Stimulated activated CD8-positive, alpha-beta memory T cell treated with anti-CD3 and anti-CD28 coated beads, Interleukin-7, amount 100 ng/mL, for 48 hours (primary cell): ENCODE results near the gene BABAM1.

Source experiments
- DNase-seq, 2 donors: peaks; one replicate each; pipeline ENCODE4 v3.0.0-alpha.2; 2020; ENCODE audit warnings: low read depth in 1 of 2; ENCODE audit errors: extremely low read depth in 1 of 2

Gene BABAM1

GRCh38 chr19:17300992-17301619 is 33.9 kb downstream of the BABAM1 start:
- DNase-seq = no peak

DNA sequence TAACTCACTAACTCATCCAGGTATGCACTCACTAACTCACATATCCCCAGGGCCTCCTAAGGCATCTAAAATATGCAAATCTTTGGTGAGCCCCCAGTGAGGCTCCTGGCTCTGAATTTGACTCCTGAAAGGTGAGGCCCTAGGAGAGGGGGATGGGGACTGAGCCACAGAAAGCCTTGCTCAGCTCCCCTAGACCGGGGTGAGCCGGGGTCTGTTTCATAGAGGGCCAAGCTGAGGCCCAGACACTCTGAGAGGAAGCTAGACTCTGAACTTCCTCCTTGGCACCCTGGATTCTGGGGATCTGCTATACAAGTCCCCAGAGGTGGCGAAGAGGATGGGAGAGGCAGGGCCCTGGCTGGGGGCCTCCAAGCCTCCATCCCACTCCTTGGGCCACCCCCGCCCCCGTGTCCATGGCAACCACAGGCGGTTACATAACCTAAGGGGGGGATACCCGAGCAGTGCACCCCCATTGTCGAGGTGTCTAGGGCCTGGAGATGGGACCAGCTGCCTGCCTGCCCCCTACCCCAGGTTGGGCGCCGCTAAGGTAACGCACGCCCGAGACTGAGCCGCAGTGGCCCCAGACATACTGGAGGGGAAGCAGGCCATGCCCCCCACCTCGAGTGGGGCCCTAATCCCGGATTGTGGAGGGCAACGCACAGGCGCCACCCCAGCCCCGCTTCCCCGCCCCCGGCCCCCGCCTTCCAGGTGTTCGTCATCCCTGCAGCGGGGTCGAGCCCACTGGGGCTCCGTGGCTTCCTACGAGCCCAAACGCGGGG is 35.3 kb downstream of the BABAM1 start:
- no peak for DNase-seq

DNA sequence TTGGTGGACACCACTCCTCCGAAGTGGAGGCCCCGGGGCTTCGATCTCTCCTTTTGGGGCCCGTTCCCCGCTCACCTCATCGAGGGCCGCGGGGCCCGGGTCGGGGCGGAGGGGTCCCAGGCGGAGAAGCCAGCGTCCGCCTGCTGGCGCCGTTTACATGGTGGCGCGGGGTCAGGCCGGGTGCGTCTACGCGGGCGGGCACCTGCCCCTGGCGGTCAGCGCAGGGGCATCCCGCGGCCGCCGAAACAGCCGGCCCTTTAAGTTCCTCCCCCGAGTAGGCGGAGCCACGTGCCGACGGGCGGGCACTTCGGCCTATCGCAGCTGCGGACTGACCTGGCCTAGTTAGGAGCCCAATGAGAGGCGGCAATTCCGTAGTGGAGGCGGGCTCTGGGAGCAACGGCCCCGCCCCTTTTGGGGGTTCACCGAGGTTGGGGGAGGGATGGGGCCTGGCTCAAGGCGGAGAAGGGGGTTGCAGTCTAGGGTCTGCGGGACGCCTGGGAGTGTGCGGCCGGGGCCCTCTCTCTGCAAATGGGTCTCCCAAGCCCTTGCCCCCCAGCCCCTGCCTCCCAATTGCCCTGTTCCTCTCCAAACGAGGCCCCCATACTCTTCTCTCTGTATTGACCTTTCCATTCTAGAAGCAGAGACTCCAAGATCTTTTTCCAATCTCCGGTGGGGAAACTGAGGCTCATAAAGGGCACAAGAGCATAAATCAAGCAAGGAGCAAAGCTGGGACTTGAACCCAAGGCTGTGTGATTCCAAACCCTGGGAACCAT is 36.1 kb downstream of the BABAM1 start, which contains the start of gene ABHD8:
ABHD8 (minus strand) TSS at position 259 of the 773 bp plus-strand sequence. CDS start 1,809 bp downstream, outside the sequence.
- DNase-seq = peak; percentile 80 to 93

DNA sequence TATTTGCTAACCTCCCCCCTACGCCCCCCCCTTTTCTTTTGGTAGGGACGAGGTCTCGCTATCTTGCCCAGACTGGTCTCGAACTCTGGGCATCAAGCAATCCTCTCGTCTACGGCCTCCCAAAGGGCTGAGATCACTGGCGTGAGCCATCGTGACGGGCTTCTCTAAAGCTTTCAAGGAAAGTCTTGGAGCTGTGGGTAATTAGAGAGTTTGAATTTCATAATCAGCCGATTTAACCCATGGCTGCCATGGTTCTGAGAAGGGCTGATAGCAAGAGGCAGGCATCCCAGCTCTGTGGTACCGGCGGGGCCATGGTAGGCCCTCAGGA is 36.7 kb downstream of the BABAM1 start:
- DNase-seq = no peak

DNA sequence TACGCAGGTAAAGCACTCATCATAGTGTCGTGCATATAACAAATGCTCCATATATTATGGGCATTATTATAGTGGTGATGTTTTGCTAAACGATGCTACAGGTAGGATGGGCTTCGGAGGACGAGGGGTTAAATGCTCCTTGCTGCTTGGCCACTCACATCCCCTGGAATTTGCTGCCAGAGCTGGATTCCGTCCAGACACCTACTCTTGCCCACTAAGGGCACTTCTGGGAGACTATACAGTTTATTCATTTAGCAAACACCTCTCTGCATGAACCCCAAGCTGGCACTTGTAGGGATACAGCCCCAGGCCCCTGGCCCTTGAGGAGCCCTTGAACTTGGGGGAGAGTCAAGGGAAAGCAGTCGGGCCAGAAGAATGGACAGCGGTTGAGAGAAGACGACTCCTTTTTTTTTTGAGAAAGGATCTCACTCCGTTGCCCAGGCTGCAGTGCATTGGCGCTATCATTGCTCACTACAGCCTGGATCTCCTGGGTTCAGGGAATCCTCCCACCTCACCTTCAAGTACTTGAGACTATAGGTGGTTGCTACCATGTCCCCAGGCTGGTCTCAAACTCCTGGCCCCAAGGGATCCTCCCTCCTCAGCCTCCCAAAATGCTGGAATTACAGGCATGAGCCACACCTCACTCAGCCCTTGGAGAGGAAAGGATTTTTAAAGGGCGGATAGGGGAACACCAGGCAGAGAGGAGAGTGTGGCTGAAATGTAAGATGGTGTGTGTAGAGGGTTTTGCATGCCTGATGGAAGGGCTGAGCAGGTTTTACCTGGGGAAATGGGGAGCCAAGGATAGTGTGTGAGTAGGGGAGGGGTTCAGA is 37.4 kb downstream of the BABAM1 start:
- no peak for DNase-seq

DNA sequence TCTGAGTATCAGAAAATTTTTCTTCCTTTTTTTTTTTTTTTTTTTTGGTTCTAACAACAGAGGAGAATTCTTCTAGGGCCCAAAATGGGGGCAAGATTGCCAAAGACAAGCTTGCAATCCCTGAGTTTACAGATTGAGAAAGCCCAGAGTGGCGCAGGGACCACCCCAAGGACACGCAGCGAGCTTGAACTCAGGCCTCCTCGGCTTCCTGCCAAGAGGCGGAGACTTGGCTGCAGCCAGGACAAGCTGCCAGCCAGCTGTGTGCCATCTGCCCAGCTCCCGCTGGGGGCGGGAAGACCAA is 37.9 kb downstream of the BABAM1 start:
- no peak for DNase-seq

DNA sequence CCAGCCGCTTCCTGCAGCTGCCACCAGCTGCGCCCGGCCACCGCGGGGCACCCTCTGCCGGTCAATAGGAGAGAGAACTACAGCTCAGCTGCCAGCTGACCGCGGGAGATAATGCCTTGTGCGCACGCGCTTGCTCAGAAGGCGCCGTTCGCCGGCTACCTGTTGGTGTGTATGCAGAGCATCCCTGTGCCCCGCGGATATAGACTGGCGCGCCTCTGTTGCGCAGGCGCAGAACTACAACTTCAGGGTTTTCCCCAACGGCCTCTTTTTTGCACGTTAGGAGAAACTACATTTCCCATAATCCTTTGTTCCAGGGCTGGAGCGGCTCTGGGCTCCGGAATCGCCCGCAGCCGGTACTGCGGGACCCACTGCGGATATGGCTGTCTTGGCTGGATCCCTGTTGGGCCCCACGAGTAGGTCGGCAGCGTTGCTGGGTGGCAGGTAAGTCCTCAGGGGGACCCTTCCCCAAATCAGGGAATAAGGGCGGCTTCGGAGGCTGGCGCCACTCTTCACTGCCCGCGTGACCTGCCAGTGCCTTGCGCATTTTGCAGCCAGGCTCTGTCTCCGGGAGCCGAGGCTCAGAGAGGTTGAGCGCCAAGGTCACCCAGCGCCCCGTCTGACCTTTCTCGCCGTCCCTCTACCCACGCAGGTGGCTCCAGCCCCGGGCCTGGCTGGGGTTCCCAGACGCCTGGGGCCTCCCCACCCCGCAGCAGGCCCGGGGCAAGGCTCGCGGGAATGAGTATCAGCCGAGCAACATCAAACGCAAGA is 38.5 kb downstream of the BABAM1 start, which contains the start of gene MRPL34:
MRPL34 (plus strand) TSS at position 356 of the 768 bp plus-strand sequence; CDS start at position 377, 21 bp downstream.
- DNase-seq = peak; percentile 93 to 96

- no peak for DNase-seq
Observed at GRCh38 chr19:17306285-17306714, 39.1 kb downstream of the BABAM1 start.

GRCh38 chr19:17307876-17308377 is 40.7 kb downstream of the BABAM1 start:
- DNase-seq = no peak

- peak; percentile 96 to 100 for DNase-seq
Observed at GRCh38 chr19:17309198-17309964, 42.1 kb downstream of the BABAM1 start, which contains the start of gene DDA1. TSS of gene DDA1 (plus strand) at chr19:17309563. CDS start at chr19:17309655, 92 bp downstream.

- DNase-seq = no peak
Observed at GRCh38 chr19:17309965-17310461, 42.8 kb downstream of the BABAM1 start.

DNA sequence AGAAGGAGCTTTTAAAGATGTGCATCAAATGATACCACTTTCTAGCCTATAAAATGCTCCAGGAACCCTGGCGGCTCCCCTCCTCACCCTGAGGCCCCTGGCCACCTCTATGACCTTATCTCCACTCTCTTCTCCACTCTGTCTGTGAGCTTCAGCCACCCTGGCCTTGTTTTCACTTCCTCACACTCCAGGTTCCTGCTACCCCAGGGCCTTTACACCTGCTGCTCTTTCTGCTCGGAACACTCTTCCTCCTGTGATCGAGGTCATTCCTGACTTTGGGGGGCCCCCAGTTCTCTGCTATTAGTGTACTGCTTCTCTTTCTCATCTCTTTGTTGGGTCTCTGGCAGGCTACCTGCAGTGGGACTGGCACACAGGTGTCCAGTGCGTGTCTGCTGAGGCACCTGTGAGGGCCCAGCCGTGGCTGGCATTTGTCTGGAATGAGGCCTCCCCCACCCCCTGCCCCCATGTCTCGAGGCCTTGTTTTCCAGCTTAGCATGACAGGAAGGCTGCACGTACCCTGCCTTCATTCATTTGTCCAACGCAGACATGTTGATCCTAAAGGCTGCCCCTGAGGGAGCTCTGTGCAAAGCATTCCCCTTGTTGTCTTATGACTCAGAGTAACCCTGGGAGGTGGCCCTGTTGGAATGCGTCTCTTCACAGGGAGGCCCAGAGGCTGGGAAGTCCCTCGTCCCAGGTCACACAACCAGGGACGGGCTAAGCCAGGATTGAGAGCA is 44.4 kb downstream of the BABAM1 start:
- DNase-seq = no peak

- DNase-seq = no peak
Observed at GRCh38 chr19:17312189-17313113, 45.2 kb downstream of the BABAM1 start.

DNA sequence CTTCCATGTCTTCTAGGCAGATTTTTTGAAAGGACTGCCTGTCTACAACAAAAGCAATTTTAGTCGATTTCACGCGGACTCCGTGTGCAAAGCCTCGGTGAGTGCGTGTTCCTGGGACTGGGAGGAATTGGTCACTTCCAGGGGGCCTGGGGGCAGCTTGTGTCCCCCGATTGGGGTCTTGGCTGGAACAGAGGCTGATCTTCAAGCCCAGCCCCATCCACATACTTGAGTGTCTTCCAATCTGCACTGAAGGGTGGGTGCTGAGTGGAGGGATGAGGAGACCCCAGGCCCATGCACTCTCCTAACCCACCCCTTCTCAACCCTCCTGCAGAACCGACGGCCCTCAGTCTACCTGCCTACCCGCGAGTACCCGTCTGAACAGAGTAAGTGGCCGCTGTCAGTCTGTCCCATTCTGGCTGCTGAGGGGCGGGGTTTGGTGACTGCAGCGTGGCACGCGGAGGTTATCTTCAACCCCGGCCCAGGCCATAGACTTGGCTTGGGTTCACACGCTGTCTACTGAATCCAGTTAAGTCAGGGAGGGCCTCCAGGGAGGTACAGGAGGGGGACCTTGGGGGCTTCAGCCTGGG is 46.9 kb downstream of the BABAM1 start:
- no peak for DNase-seq

DNA sequence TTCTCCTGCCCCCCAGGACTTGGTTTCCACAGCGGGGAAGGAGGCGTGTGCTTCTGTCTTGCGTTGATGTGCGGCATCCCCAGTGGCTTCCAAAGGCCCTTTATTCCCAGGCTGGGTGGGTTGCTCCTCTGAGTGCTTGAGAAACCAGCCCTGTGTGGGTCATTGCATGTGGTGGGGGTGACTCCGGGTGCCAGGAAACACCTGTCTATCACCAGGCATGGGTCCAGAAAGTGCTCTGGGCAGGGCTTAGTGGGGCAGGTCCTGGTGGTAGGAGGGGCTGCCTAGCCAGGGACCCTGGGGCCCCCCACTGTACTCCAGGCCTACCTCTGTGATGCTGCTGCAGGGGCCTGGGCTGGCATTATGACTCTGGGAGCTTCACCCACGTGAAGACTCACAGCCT is 51.7 kb downstream of the BABAM1 start:
- DNase-seq = no peak

DNA sequence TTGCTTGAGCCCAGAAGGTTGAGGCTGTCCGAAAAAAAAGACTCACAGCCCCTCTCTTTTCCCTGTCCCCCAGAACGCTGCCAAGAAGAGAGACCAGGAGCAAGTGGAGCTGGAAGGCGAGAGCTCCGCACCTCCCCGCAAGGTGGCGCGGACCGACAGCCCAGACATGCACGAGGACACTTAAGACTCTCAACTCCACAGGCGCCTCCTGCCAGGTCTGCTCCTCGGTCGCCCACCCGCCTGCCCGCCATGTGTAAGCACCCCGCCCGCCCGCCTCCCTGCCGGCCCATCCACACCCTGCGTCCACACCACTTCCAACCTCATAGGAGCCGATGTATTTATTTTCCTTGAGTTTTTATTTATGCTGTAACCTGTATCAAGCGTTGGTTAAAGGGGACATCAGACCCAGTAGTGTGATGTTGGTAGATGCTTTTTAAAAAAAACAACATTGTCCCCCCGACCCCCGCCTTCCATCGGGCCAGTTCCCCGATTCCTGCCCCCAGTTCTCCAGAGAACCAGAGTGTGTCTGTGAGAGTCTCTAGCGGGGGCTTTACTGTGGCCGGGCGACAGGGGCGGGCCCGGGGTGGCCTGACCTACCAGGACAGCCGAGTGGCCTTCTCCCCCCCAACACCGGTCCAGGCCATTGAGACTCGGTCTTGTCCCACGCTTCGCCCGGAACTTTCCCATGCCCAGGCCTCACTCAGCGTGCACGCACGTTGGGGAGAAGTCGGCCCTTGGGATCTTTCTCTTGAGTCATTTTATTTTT is 52.4 kb downstream of the BABAM1 start:
- DNase-seq = no peak
